SU-DHL-6 (cell line): ENCODE results near the gene SURF2.

Experiments
- H2AFZ ChIP-seq: fragments of 200-600 bp; sonication (generic); 2 replicates; pipeline ENCODE4 v1.6.1; 2014; ENCODE audit warnings: low read depth, mild to moderate bottlenecking, moderate library complexity, mixed read lengths, antibody characterized with exemption, low read length; ENCODE audit not compliant: severe bottlenecking
- H3F3A ChIP-seq: fragments of 200-600 bp; shearing (Covaris generic); 2 replicates; pipeline ENCODE4 v1.6.0; 2016; ENCODE audit warnings: antibody characterized with exemption, mild to moderate bottlenecking; ENCODE audit not compliant: insufficient read depth
- H3K27ac ChIP-seq: fragments of 200-600 bp; sonication (generic); 2 replicates; pipeline ENCODE4 v1.5.1; 2016; ENCODE audit warnings: low read depth, mild to moderate bottlenecking, low read length, moderate library complexity, mixed read lengths
- H3K27me3 ChIP-seq: fragments of 200-600 bp; sonication (generic), shearing (Covaris generic); 2 replicates; pipeline ENCODE4 v1.6.0; 2014; ENCODE audit warnings: mild to moderate bottlenecking, low read length
- H3K36me3 ChIP-seq: fragments of 200-600 bp; sonication (generic); 2 replicates; pipeline ENCODE4 v1.6.1; 2014; ENCODE audit warnings: mild to moderate bottlenecking, low read length, mixed read lengths
- H3K4me2 ChIP-seq: fragments of 300-600, 200-600 bp; shearing (Covaris generic), sonication (generic); 2 replicates; pipeline ENCODE4 v1.6.0; 2014; ENCODE audit warnings: low read length, low read depth, mild to moderate bottlenecking; ENCODE audit not compliant: poor library complexity, severe bottlenecking
- H3K4me3 ChIP-seq: fragments of 200-600 bp; sonication (generic); 2 replicates; pipeline ENCODE4 v1.5.1; 2014; ENCODE audit warnings: antibody characterized with exemption, low read length, mild to moderate bottlenecking, mixed read lengths; ENCODE audit not compliant: insufficient read depth, poor library complexity, severe bottlenecking
- H3K79me2 ChIP-seq: fragments of 200-600 bp; sonication (generic); 2 replicates; pipeline ENCODE4 v1.6.1; 2014; ENCODE audit warnings: mild to moderate bottlenecking, low read length, moderate library complexity; ENCODE audit not compliant: insufficient read depth
- H3K9ac ChIP-seq: fragments of 200-600 bp; sonication (generic); 2 replicates; pipeline ENCODE4 v1.7.0; 2014; ENCODE audit warnings: mild to moderate bottlenecking, low read length
- H3K9me2 ChIP-seq: fragments of 200-600 bp; sonication (generic); replicated peaks from 2 replicates; pipeline ENCODE4 v1.6.1; 2014; ENCODE audit warnings: low read length; ENCODE audit not compliant: insufficient read depth
- H3K9me3 ChIP-seq: fragments of 200-600 bp; sonication (generic); 2 replicates; pipeline ENCODE4 v1.6.1; 2014; ENCODE audit warnings: low read length, mixed read lengths; ENCODE audit not compliant: insufficient read depth
- H4K20me1 ChIP-seq: fragments of 200-600 bp; sonication (generic); 2 replicates; pipeline ENCODE4 v1.6.1; 2014; ENCODE audit warnings: low read depth, mild to moderate bottlenecking, antibody characterized with exemption, low read length, moderate library complexity, mixed read lengths
- CTCF ChIP-seq: fragments of 200-600 bp; sonication (generic); IDR thresholded peaks from one replicate; pipeline ENCODE4 v1.5.1; 2017; ENCODE audit warnings: antibody characterized with exemption, mild to moderate bottlenecking, low read length, moderate library complexity; ENCODE audit not compliant: insufficient read depth, poor library complexity, severe bottlenecking
- EZH2phosphoT487 ChIP-seq: fragments of 200-600 bp; sonication (generic), shearing (Covaris generic); conservative IDR thresholded peaks from 2 replicates; pipeline ENCODE4 v1.6.1; 2018; ENCODE audit warnings: mild to moderate bottlenecking, antibody characterized with exemption, low read length, moderate library complexity, mixed read lengths

Gene SURF2

GRCh38 chr9:133362359-133363044 is 6.2 kb downstream of the SURF2 start:
- Histone ChIP-seq H3K4me2 (no peak overlapping the region), H3K36me3 (peaks cover 6% of the 10 kb centered on the region), H3K9me3 (no peaks in the 10 kb centered on the region), H3F3A (0 out of 2 replicates have a peak, but pooled peaks cover 5% of the 10 kb centered on the region), H2AFZ (no peak overlapping the region), H4K20me1 (no peaks in the 10 kb centered on the region), H3K9ac (no peak overlapping the region), H3K27ac (no peak overlapping the region), H3K9me2 (no peaks in the 10 kb centered on the region), H3K27me3 (no peaks in the 10 kb centered on the region), H3K79me2 (peaks cover 9% of the 10 kb centered on the region; the same call in 1 of the 2 replicates), H3K4me3 (no peak overlapping the region)
- TF ChIP-seq CTCF (no peak), EZH2phosphoT487 (no peak)

- Histone ChIP-seq H3K4me3 (no peak overlapping the region), H2AFZ (no peak overlapping the region), H3K36me3 (peaks cover 6% of the 10 kb centered on the region), H4K20me1 (no peaks in the 10 kb centered on the region; the same call in 1 of the 2 replicates), H3K9me2 (no peaks in the 10 kb centered on the region), H3K9ac (no peak overlapping the region), H3K27me3 (no peaks in the 10 kb centered on the region), H3K79me2 (peaks cover 46% of the 10 kb centered on the region), H3K9me3 (no peaks in the 10 kb centered on the region), H3K4me2 (no peak overlapping the region), H3F3A (no peaks in the 10 kb centered on the region), H3K27ac (no peak overlapping the region)
- TF ChIP-seq EZH2phosphoT487 (no peak), CTCF (no peak)
Measured at GRCh38 chr9:133366435-133366834, 10.1 kb downstream of the SURF2 start.

- H2AFZ ChIP-seq = no peak overlapping the region
- H3K79me2 ChIP-seq = peaks cover 53% of the 10 kb centered on the region
- H3K9me2 ChIP-seq = no peaks in the 10 kb centered on the region
- H3K9ac ChIP-seq = no peak overlapping the region
- TF ChIP-seq EZH2phosphoT487 (no peak), CTCF (no peak)
- peaks cover 6% of the 10 kb centered on the region for H3K36me3 ChIP-seq
- H3K9me3 ChIP-seq = no peaks in the 10 kb centered on the region
- no peaks in the 10 kb centered on the region; the same call in 1 of the 2 replicates for H4K20me1 ChIP-seq
- H3K4me2 ChIP-seq = no peak overlapping the region
- no peak overlapping the region for H3K4me3 ChIP-seq
- no peak overlapping the region for H3K27ac ChIP-seq
- H3F3A ChIP-seq = no peaks in the 10 kb centered on the region
- no peaks in the 10 kb centered on the region for H3K27me3 ChIP-seq
Measured at GRCh38 chr9:133367221-133367620, 10.9 kb downstream of the SURF2 start.
